Bronchial epithelial cell (primary cell): ENCODE results near the gene LGALS9. TPM values are rescaled to one million over a fixed set of nuclear protein-coding genes. Genes with fewer than 3 reads are reported as not detected.
"Not testable (repeated sequence)": the region's sequence is repeated elsewhere in the genome, so short reads cannot be mapped to it uniquely, and the experiment has no call there.

Source experiments
- DNase-seq: peaks from one replicate; pipeline ENCODE4 v3.0.0-alpha.2; 2010; ENCODE audit warnings: low read depth
- FAIRE-seq: peaks from 2 replicates; lab custom pipeline; 2011; peaks lifted over from hg19 to GRCh38; lab: Jason Lieb, UNC
- H3K27me3 ChIP-seq: 2 replicates; pipeline ENCODE4 v1.5.1; 2011; ENCODE audit warnings: low read length; ENCODE audit not compliant: control insufficient read depth, insufficient read depth
- H3K36me3 ChIP-seq: 2 replicates; pipeline ENCODE4 v1.5.1; 2011; ENCODE audit warnings: low read length; ENCODE audit not compliant: control insufficient read depth, insufficient read depth
- H3K4me3 ChIP-seq: 2 replicates; pipeline ENCODE4 v1.5.1; 2011; ENCODE audit warnings: mild to moderate bottlenecking, low read depth, low read length, control low read depth
- CTCF ChIP-seq: IDR thresholded peaks from 2 replicates; pipeline ENCODE4 v1.5.1; 2011; ENCODE audit warnings: mild to moderate bottlenecking, moderate library complexity, low read length, control low read depth, inconsistent platforms; ENCODE audit not compliant: insufficient read depth, severe bottlenecking
- total RNA-seq: library from RNA; depleted of rRNA; stranded (reverse); fragments of >200 nt; gene quantifications from 2 replicates; pipeline ENCODE4 v1.2.1, GENCODE V29; 2014

The LGALS9 gene
- total RNA-seq, 1 donor from 2014 or later, result 1.3 TPM

DNA sequence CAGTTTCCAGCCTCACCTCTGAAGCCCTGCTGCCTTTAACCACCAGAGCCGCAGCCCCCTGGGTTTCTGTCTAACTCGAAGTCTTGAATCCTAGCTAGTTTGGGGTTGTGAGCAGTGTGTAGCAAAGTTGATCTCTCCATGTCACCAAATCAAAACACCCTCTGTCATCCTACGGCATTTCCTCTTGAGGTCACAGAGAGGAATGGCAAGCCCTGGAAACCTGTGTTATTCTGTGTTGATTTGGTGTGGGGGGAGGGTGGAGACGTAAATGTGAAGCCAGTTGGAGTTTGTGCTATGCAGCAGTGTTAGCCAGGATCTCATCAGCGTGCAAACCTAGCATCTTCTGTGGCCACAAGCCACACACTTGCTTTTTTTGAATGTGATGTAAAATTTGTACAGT, 5.1 kb upstream of the LGALS9 start:
- no peaks in the 10 kb centered on the region for H3K36me3 ChIP-seq

DNA sequence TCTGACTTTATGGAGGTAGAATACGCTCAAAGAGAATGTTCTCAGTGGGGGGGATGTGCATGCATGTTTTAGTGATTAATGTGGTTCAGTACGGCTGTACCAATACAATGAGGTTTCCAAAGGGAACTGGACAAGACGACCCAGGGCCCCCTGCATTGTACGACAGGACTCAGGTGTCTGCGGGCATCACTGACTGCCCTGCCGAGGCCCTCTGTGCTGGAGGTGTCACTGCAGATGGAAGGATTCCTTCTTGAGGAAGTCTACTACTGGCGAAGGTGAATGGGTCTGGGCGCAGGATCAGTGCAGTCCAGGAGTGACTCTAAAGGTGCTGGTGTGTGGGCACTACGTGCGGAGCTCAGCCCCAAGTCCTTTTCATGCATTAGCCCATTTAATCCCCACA, 3.5 kb upstream of the LGALS9 start:
- Histone ChIP-seq H3K4me3 (no peak overlapping the region), H3K36me3 (no peaks in the 10 kb centered on the region), H3K27me3 (no peaks in the 10 kb centered on the region)
- no peak for DNase-seq
- TF ChIP-seq CTCF, result no peak
- FAIRE-seq, result no peak

More for the DNA sequence above, 5.1 kb upstream of the LGALS9 start:
- no peaks in the 10 kb centered on the region for H3K27me3 ChIP-seq
- DNase-seq (no peak), FAIRE-seq (no peak)
- H3K4me3 ChIP-seq, result no peak overlapping the region
- TF ChIP-seq CTCF, result no peak

GRCh38 chr17:27628376-27628775, 2.6 kb upstream of the LGALS9 start:
- FAIRE-seq (no peak), DNase-seq (no peak)
- no peak for TF ChIP-seq CTCF
- no peak overlapping the region for H3K4me3 ChIP-seq
- no peaks in the 10 kb centered on the region for H3K36me3 ChIP-seq
- H3K27me3 ChIP-seq, result no peaks in the 10 kb centered on the region

- peak; percentile 27 for DNase-seq
- FAIRE-seq, H3K4me3 ChIP-seq, H3K27me3 ChIP-seq, H3K36me3 ChIP-seq: not testable (repeated sequence)
Observed at GRCh38 chr17:27629260-27629659, 1.7 kb upstream of the LGALS9 start.

DNA sequence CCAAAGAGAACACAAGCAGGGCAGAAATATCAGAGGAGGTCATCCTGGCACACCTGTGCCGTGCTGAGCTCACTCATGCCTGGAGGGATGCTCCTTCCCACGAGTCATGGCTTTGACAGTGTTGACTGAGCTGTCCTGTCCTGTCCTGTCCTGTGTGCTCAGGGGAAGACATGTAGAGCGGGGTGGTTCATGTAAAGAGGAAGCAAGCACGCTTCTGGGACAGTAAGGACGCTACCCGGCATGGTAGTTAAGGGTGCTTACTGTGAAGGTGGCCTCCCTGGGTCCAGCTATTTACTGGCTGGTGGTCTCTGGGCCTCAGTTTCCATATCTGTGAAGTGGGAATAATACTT, 398 bp downstream of the LGALS9 start:
- TF ChIP-seq CTCF, result no peak
- Histone ChIP-seq H3K27me3 (no peaks in the 10 kb centered on the region), H3K36me3 (no peaks in the 10 kb centered on the region), H3K4me3 (no peak overlapping the region)
- FAIRE-seq, result no peak
- peak; percentile 70 for DNase-seq

DNA sequence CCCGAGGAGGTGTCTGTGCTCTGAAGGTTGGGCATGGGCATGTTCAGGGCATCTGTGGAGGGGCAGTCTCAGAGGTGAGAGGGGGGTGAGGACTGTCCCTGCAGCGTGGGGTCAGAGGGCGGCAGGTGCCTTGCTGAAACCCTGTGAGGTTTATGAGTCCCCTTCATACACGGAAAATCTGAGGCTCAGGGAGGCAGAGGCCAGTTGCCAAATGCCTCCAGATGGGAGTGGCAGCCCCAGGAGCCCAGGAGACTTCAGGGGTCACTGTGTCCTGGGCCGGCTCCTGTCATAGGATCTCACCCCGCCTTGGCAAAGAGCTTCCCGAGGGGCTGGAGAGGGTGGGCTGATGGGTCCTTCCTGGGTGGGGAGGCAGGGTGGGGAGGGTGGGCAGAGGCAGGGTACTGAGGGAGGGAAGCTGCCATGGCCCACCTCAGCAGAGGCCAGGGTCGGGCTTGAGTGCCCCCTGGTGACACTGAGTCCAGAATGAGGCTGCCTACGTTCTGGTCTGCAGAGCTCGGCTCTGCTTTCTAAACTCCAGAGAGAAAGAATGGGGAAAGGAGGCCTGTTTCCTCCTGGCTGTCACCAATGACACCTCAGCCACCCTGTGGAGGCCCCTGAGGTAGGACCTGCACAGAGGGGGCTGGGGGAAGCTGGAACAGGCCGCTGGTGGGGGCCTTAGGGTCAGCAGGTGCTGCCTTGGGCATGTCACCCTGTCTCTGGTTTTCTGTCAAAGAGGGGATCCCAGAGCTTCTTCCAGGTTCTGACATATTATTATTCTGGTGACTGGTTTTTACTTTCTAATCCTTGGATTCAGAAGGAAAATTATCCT, 1.1 kb downstream of the LGALS9 start:
- Histone ChIP-seq H3K4me3 (no peak overlapping the region), H3K36me3 (no peaks in the 10 kb centered on the region), H3K27me3 (no peaks in the 10 kb centered on the region)
- DNase-seq (no peak), FAIRE-seq (no peak)
- no peak for TF ChIP-seq CTCF

- not testable (repeated sequence) for H3K36me3 ChIP-seq, DNase-seq, H3K4me3 ChIP-seq, H3K27me3 ChIP-seq, FAIRE-seq
Observed at GRCh38 chr17:27632766-27633165, 1.8 kb downstream of the LGALS9 start.
